D721Med (cell line): ENCODE results near the gene SLC4A4.

ENCODE experiments used
- DNase-seq: peaks from one replicate; pipeline ENCODE4 v3.0.0; 2011; ENCODE audit warnings: low spot score; ENCODE audit not compliant: insufficient read length
- FAIRE-seq: peaks from 2 replicates; lab custom pipeline; 2011; peaks lifted over from hg19 to GRCh38; lab: Jason Lieb, UNC
- CTCF ChIP-seq: IDR thresholded peaks from 2 replicates; pipeline ENCODE4 v1.5.1; 2012; ENCODE audit warnings: mild to moderate bottlenecking, control low read depth; ENCODE audit not compliant: insufficient read depth; ENCODE audit errors: missing control alignments

Gene SLC4A4

GRCh38 chr4:71526637-71527406, 188.0 kb downstream of the SLC4A4 start:
- no peak for TF ChIP-seq CTCF
- DNase-seq (no peak), FAIRE-seq (no peak)

- FAIRE-seq = no peak
- no peak for TF ChIP-seq CTCF
- DNase-seq = no peak
Observed at GRCh38 chr4:71532407-71532806, 193.6 kb downstream of the SLC4A4 start.

GRCh38 chr4:71533121-71533520, 194.3 kb downstream of the SLC4A4 start:
- FAIRE-seq (no peak), DNase-seq (no peak)
- no peak for TF ChIP-seq CTCF

- DNase-seq = no peak
- no peak for TF ChIP-seq CTCF
- FAIRE-seq = no peak
Observed at GRCh38 chr4:71537551-71538065, 198.8 kb downstream of the SLC4A4 start.

GRCh38 chr4:71538528-71538927, 199.7 kb downstream of the SLC4A4 start:
- FAIRE-seq (no peak), DNase-seq (no peak)
- no peak for TF ChIP-seq CTCF

- FAIRE-seq (no peak), DNase-seq (no peak)
Observed at GRCh38 chr4:71540749-71541269, 202.0 kb downstream of the SLC4A4 start.

More at GRCh38 chr4:71540749-71541269, 202.0 kb downstream of the SLC4A4 start:
- TF ChIP-seq CTCF = no peak
